Measurements from ENCODE around the gene ATXN7L3. TPM values are rescaled to one million over a fixed set of nuclear protein-coding genes. Genes with fewer than 3 reads are reported as not detected.

The ATXN7L3 gene
- total RNA-seq, 2 experiments from 2014 or later = 116 TPM

DNA sequence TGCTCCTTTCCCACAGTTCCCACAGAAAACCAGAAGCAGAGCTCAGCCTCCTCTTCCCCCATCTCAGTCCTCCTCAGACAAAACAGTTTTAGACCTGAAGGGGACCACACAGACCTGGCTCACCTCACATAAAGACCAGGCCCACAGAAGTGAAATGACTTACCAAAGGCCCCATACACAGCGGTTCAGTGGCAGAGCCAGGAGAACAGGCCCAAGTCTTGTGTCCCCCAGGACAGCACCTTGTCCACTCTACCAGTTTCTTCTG, 14.5 kb upstream of the ATXN7L3 start:
- ATAC-seq (ENCODE audit: low read depth) = no peak
- POLR2A ChIA-PET = interaction anchor here (1.4 kb wide), 1 partner anchor 16 kb away, joined by 4 read pairs; no protein-coding TSS in a partner anchor
- H3K4me3 Mint-ChIP-seq = no peak overlapping the region
- H3K27me3 Mint-ChIP-seq = no peaks in the 10 kb centered on the region
- peaks cover 44% of the 10 kb centered on the region for H3K36me3 Mint-ChIP-seq
- H3K27ac Mint-ChIP-seq = peak overlapping the region; percentile 94
- H3K4me1 Mint-ChIP-seq = peaks cover 54% of the 10 kb centered on the region
- no peak for DNase-seq
- H3K9me3 Mint-ChIP-seq = no peaks in the 10 kb centered on the region

GRCh38 chr17:44213403-44214229, 13.9 kb upstream of the ATXN7L3 start:
- peak overlapping the region; percentile 7 for H3K4me3 Mint-ChIP-seq
- POLR2A ChIA-PET = interaction anchor here (0.8 to 5.0 kb wide), 3 partner anchors 7 to 15 kb away, joined by 3 to 57 read pairs (median 4); partner anchors contain the start of gene UBTF
- H3K36me3 Mint-ChIP-seq = peaks cover 47% of the 10 kb centered on the region
- ATAC-seq (ENCODE audit: low read depth) = no peak
- H3K4me1 Mint-ChIP-seq = peaks cover 54% of the 10 kb centered on the region
- DNase-seq = no peak
- no peaks in the 10 kb centered on the region for H3K27me3 Mint-ChIP-seq
- H3K27ac Mint-ChIP-seq = peak overlapping the region; percentile 94
- H3K9me3 Mint-ChIP-seq = no peaks in the 10 kb centered on the region

DNA sequence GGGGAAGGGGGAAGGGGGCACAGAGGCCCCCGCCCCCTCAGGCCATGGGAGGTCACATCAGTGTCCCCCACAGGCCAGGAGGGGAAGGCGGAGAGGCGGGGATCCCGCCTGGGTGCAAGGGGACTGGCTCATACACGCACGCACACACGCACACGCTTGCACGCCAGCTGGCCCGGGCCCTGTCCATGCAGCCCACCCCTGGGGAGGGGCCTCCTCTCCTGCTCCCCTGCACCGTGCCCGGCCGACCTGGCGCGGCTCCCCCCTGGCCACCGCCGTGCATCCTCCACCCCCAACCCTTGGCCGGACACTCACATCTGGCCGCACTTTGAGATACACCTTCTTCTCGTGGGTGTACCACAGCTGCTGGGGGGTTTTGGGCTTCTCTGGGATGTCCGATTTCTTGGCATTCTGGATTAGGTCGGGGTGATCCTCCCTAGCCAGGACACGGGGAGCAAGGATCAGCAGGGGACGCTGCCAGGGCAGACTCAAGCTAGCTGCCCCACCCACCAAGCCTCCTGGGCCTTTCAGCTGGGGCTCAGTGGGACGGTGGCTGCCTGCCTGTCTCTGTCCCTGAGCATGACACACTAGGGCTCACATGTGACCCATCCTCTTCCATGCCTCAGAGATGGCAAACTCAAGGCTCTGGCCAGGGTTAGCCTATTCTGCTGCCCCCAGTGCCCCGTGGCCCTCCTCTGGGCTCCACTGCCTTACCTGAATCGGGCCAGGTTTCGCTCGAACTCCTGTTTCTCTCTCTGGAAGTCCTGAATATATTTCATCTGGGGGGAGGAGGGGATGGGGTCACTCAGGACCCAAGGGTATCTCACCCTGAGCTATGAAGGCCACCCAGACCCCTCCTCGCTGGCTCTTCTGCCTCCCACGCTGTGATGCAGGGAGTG, 13.1 kb upstream of the ATXN7L3 start:
- peaks cover 52% of the 10 kb centered on the region for H3K36me3 Mint-ChIP-seq
- H3K4me3 Mint-ChIP-seq = peak overlapping the region; percentile 8
- peaks cover 56% of the 10 kb centered on the region for H3K4me1 Mint-ChIP-seq
- no peak for DNase-seq
- POLR2A ChIA-PET = interaction anchor here (0.6 to 5.0 kb wide), 7 partner anchors 8 to 113 kb away, joined by 3 to 57 read pairs (median 4); partner anchors contain the start of genes SLC25A39 and UBTF
- no peaks in the 10 kb centered on the region for H3K27me3 Mint-ChIP-seq
- ATAC-seq (ENCODE audit: low read depth) = no peak
- peak overlapping the region; percentile 94 for H3K27ac Mint-ChIP-seq
- no peaks in the 10 kb centered on the region for H3K9me3 Mint-ChIP-seq

DNA sequence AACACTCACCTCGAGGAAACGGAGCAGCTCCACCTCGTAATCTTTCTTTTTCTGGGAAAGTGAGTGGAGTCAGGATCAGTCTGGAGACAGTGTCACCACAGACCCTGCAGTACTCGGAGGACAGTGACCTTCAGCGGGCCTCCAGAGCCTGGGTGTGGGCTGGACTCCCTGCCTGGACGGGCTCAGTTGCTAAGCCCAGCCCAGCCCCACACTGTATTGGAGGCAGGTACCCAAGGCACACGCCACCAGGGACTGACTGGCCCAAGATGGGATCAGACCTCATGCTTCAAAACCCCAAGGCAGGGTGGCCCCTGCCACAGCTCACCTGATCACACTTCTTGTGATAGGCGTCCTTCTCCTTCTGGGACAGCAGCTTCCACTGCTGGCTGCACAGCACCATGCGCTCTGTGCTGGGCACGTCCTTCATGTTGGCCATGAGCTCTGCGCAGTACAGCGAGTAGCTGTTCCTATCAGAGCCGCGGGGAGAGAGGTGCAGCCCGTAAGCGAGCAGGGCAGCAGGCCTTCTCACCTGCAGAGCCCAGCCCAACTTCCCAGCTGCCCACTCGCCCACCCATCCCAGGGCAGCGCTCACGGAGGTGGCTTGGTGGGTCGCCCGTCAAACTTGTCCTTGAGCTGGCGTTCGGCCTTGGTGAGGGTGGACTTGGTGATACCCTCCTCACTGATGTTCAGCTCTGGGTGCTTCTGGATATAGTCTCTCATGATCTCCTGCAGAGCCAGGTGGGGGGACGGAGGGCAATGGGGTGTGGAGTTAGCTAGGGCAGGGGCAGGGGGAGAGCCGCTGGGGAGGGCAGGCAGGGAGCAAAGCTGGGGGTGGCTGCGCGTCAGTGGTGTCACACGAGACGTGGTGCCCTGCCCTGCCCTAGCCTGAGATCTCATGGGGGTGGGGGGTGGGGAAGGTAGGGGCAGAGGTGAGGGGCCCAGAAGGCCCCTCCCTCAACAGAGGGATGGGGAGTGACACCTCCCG, 11.9 kb upstream of the ATXN7L3 start:
- no peak for DNase-seq
- H3K36me3 Mint-ChIP-seq = peaks cover 49% of the 10 kb centered on the region
- POLR2A ChIA-PET = interaction anchor here (1.2 to 5.0 kb wide), 6 partner anchors 9 to 134 kb away, joined by 3 to 57 read pairs (median 14); partner anchors contain the start of genes GRN, SLC25A39, TMUB2 and UBTF
- no peak overlapping the region for H3K4me3 Mint-ChIP-seq
- no peaks in the 10 kb centered on the region for H3K27me3 Mint-ChIP-seq
- H3K9me3 Mint-ChIP-seq = no peaks in the 10 kb centered on the region
- no peak for ATAC-seq (ENCODE audit: low read depth)
- H3K4me1 Mint-ChIP-seq = peaks cover 47% of the 10 kb centered on the region
- H3K27ac Mint-ChIP-seq = peak overlapping the region; percentile 58

GRCh38 chr17:44210342-44211192, 10.9 kb upstream of the ATXN7L3 start:
- ATAC-seq (ENCODE audit: low read depth) (peak; percentile 97), DNase-seq (peak; percentile 99)
- POLR2A ChIA-PET = interaction anchor here (0.6 to 5.0 kb wide), 20 partner anchors 8 to 1994 kb away, joined by 3 to 57 read pairs (median 5); partner anchors contain the start of genes GRN, SLC25A39, TMUB2 and UBTF
- H3K4me3 Mint-ChIP-seq = peak overlapping the region; percentile 76
- no peaks in the 10 kb centered on the region for H3K27me3 Mint-ChIP-seq
- peak overlapping the region; percentile 80 for H3K27ac Mint-ChIP-seq
- peaks cover 41% of the 10 kb centered on the region for H3K36me3 Mint-ChIP-seq
- H3K9me3 Mint-ChIP-seq = no peaks in the 10 kb centered on the region
- peaks cover 39% of the 10 kb centered on the region for H3K4me1 Mint-ChIP-seq

DNA sequence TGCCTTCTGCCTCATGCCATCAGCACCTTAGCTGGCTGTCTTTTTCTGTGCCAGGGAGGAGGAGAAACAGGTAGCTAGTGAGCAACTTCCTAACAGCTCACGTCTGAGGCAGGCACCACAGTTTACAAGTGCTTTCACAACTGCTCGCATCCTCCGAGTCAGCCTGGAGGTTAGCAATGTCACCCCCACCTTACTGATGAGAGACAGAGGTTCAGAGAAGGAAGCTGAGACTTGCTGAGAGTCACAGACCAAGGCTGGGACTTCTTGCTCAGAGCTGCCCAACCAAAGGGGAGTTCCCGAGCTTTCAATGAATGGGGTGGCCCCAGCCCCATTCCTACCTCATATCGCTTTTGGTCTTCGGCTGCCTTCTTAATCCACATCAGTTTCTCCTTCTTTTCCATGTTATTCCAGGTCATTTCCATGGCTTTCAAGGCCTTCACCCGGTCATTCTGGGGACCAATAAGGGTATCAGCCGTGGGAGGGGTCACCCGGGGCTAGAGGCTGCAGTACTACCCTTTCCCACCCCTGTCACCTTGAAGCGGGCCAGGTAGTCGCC, 10.2 kb upstream of the ATXN7L3 start:
- POLR2A ChIA-PET = interaction anchor here (0.6 to 5.0 kb wide), 19 partner anchors 8 to 141 kb away, joined by 3 to 57 read pairs (median 5); partner anchors contain the start of genes GRN, SLC25A39, TMUB2 and UBTF
- ATAC-seq (ENCODE audit: low read depth) = no peak

DNA sequence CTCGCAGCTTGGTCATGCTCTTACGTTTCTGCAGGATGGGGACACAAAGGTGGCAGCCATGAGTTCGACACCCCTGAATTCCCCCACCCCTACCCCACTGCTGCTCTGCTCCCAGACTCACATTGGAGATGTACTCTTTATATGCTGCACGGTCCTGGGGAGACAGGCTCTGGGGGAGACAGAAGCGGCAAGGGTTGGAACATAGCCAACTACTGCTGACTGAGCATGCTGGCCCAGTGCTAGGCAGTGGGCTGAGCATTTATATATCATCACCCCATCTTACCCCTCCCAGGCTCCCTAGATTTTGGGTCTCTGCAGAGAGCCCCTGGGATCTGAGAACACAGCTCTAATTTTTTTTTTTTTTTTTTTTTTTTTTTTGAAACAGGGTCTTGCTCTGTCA, 8.1 kb upstream of the ATXN7L3 start:
- no peaks in the 10 kb centered on the region for H3K9me3 Mint-ChIP-seq
- POLR2A ChIA-PET = interaction anchor here (0.9 to 3.1 kb wide), 3 partner anchors 9 to 121 kb away, joined by 3 to 15 read pairs (median 4); no protein-coding TSS in a partner anchor
- ATAC-seq (ENCODE audit: low read depth) = no peak
- H3K4me3 Mint-ChIP-seq = no peak overlapping the region
- no peaks in the 10 kb centered on the region for H3K27me3 Mint-ChIP-seq
- H3K36me3 Mint-ChIP-seq = peaks cover 21% of the 10 kb centered on the region
- no peak overlapping the region for H3K27ac Mint-ChIP-seq
- peaks cover 34% of the 10 kb centered on the region for H3K4me1 Mint-ChIP-seq
- DNase-seq = no peak

More for the DNA sequence above, 10.2 kb upstream of the ATXN7L3 start:
- Mint-ChIP-seq H3K4me3 (peak overlapping the region; percentile 76), H3K36me3 (peaks cover 34% of the 10 kb centered on the region), H3K9me3 (no peaks in the 10 kb centered on the region), H3K27ac (peak overlapping the region; percentile 80), H3K27me3 (no peaks in the 10 kb centered on the region), H3K4me1 (peaks cover 32% of the 10 kb centered on the region)
- no peak for DNase-seq

DNA sequence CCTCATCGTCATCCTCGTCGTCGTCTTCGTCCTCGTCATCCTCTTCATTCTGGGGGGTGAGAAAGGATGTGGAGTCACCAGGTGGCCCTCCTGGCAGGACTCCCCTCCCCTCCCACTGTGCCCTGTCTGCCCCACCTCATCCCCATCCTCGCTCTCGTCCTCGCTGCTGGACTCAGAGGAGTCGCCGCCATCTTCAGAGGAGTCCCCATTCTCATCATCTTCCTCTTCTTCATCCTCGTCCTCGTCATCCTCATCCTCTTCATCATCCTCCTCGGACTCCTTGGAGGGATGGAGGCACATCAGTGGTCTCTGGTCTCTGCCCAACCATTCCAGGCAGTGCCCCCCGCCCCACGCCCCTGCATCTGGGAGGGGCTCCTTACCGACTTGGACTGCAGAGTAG, 7.6 kb upstream of the ATXN7L3 start:
- no peaks in the 10 kb centered on the region for H3K9me3 Mint-ChIP-seq
- H3K27ac Mint-ChIP-seq = no peak overlapping the region
- H3K4me1 Mint-ChIP-seq = peaks cover 36% of the 10 kb centered on the region
- H3K36me3 Mint-ChIP-seq = peaks cover 21% of the 10 kb centered on the region
- H3K4me3 Mint-ChIP-seq = no peak overlapping the region
- DNase-seq (no peak), ATAC-seq (ENCODE audit: low read depth) (no peak)
- H3K27me3 Mint-ChIP-seq = no peaks in the 10 kb centered on the region
- POLR2A ChIA-PET = interaction anchor here (0.7 to 1.2 kb wide), 3 partner anchors 120 to 311 kb away, joined by 3 to 4 read pairs (median 3); no protein-coding TSS in a partner anchor

DNA sequence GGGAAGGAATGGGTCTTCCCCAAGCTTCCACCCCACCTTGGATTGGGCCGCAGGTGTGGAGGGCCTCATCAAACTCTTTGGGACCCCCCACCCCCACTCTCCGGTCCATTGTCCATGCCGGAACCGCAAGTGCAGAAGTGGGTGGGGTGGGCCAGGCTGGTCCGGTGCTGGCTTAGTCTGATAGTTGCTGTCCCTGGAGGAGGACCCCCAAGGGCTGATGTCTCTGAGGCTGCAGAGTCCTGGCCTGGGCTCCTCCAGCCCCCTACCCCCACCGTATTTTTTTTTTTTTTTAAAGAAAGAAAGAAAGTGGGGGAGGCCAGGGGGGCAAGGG, 7.1 kb upstream of the ATXN7L3 start:
- Mint-ChIP-seq H3K4me1 (peaks cover 38% of the 10 kb centered on the region), H3K27me3 (no peaks in the 10 kb centered on the region), H3K9me3 (no peaks in the 10 kb centered on the region), H3K36me3 (peaks cover 21% of the 10 kb centered on the region), H3K27ac (no peak overlapping the region), H3K4me3 (no peak overlapping the region)
- no peak for DNase-seq
- POLR2A ChIA-PET = interaction anchor here (0.7 to 1.6 kb wide), 3 partner anchors 12 to 310 kb away, joined by 3 to 5 read pairs (median 4); no protein-coding TSS in a partner anchor
- ATAC-seq (ENCODE audit: low read depth) = no peak

- POLR2A ChIA-PET = interaction anchor here (1.1 to 1.6 kb wide), 4 partner anchors 12 to 121 kb away, joined by 3 to 5 read pairs (median 4); partner anchors contain the start of gene TMUB2
- peak overlapping the region; percentile 42 for H3K27ac Mint-ChIP-seq
- H3K4me3 Mint-ChIP-seq = no peak overlapping the region
- ATAC-seq (ENCODE audit: low read depth) (no peak), DNase-seq (no peak)
- peaks cover 21% of the 10 kb centered on the region for H3K36me3 Mint-ChIP-seq
- H3K9me3 Mint-ChIP-seq = no peaks in the 10 kb centered on the region
- no peaks in the 10 kb centered on the region for H3K27me3 Mint-ChIP-seq
- peaks cover 37% of the 10 kb centered on the region for H3K4me1 Mint-ChIP-seq
Observed at GRCh38 chr17:44205962-44206824, 6.5 kb upstream of the ATXN7L3 start.

All from activated naive CD8-positive, alpha-beta T cell treated with anti-CD3 and anti-CD28 coated beads, Interleukin-2, amount 10 ng/mL, durations not matched to agents 7 days and 5 days (primary cell).